Uterus (tissue), 4 donors: ENCODE results near the gene CD164L2. TPM values are rescaled to one million over a fixed set of nuclear protein-coding genes. Genes with fewer than 3 reads are reported as not detected.
"Not testable (repeated sequence)": the region's sequence is repeated elsewhere in the genome, so short reads cannot be mapped to it uniquely, and the experiment has no call there.

ENCODE experiments used
- DNase-seq, 2 donors: peaks; one replicate each; pipeline ENCODE4 v3.0.0-alpha.2; 2019 to 2020
- H3K27ac ChIP-seq, 2 donors: fragments of 200-600 bp; sonication (generic); 1 replicate in 1 of 2; 2 replicates in 1 of 2; pipeline ENCODE4 v1.5.1; 2016 to 2018
- H3K27me3 ChIP-seq, 2 donors: fragments of 200-600 bp; sonication (generic); one replicate each; pipeline ENCODE4 v1.5.1; 2018 to 2019; ENCODE audit warnings: control low read depth in 1 of 2
- H3K36me3 ChIP-seq, 2 donors: fragments of 200-600 bp; sonication (generic); one replicate each; pipeline ENCODE4 v1.5.1; 2019; ENCODE audit warnings: control low read depth in 1 of 2
- H3K4me1 ChIP-seq, 2 donors: fragments of 200-600 bp; sonication (generic); one replicate each; pipeline ENCODE4 v1.5.1; 2018 to 2019; ENCODE audit warnings: control low read depth in 1 of 2
- H3K4me3 ChIP-seq, 2 donors: fragments of 200-600 bp; sonication (generic); 1 replicate in 1 of 2; 2 replicates in 1 of 2; pipeline ENCODE4 v1.5.1; 2018 to 2019; ENCODE audit warnings: mild to moderate bottlenecking in 1 of 2
- H3K9me3 ChIP-seq, 2 donors: fragments of 200-600 bp; sonication (generic); one replicate each; pipeline ENCODE4 v1.5.1; 2019; ENCODE audit warnings: control low read depth in 1 of 2
- POLR2A ChIP-seq, 2 donors: fragments of 450-650 bp; IDR thresholded peaks; one replicate each; pipeline ENCODE4 v1.6.1; 2016; ENCODE audit warnings: antibody characterized with exemption in 2 of 2, mild to moderate bottlenecking in 1 of 2, moderate library complexity in 1 of 2
- intact Hi-C: fragments of 100-400 bp; cut with DNase I; formaldehyde crosslinking; loops from one replicate; pipeline ENCODE4 v1.15.1; 2023; ENCODE audit warnings: low total_unique reads
- total RNA-seq, 4 donors: library from RNA; depleted of rRNA in 3 of 4; stranded (reverse); fragments of >200 nt in 3 of 4; gene quantifications; one replicate each; pipeline versions ENCODE4 v1.1.0 to v1.2.4, GENCODE V29; 2014 to 2023
- TF ChIP-seq, protein P1 (sequence below), 4 experiments: fragments of 200-600 bp in 2 of 4; fragments of 450-650 bp in 2 of 4; sonication (generic) in 2 of 4; IDR thresholded peaks; one replicate each; pipeline ENCODE4 v1.5.1; 2016 to 2019; ENCODE audit warnings: antibody characterized with exemption in 4 of 4, mild to moderate bottlenecking in 2 of 4, moderate library complexity in 1 of 4
- donor health status: DM: yes; HTN: yes; CAD: no.

Gene CD164L2
- under 1 TPM in 1 of 4 donors, not detected in 3; 0.69 TPM for total RNA-seq

DNA sequence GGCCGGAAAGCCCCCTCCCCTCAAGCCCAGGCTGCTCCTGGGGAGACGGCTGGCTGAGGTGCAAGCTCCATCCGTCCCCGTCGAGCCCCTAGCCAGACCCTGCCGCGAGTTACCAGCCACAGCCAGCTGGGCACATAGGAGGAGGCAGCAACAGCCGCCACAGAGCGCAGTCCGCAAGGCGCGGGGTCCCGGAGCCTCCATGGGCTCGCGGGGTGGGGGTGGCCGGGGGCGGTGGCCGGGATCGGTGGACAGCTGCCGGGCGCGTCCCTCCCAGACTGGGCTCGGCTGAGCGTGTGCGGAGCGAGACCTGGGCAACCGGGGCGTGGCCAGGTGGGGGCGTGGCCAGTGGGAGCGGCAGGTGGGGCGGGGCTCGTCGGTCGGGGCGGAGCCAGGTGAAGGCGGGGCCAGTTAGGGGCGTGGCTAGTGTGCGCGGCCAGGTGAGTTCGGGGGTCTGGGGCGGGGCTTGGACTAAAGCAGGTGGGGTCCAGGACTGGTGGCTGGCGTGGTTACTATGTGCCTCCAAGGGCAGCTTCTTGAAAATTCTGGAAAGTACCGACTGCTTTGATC lies at the start of gene CD164L2:
TSS of gene CD164L2 (minus strand) at position 295 of the 567 bp plus-strand sequence. CDS start at position 201, 94 bp downstream.
- no peak for TF ChIP-seq POLR2A (IDR thresholded peaks at IDR 0.05)
- TF ChIP-seq, protein P1, sequence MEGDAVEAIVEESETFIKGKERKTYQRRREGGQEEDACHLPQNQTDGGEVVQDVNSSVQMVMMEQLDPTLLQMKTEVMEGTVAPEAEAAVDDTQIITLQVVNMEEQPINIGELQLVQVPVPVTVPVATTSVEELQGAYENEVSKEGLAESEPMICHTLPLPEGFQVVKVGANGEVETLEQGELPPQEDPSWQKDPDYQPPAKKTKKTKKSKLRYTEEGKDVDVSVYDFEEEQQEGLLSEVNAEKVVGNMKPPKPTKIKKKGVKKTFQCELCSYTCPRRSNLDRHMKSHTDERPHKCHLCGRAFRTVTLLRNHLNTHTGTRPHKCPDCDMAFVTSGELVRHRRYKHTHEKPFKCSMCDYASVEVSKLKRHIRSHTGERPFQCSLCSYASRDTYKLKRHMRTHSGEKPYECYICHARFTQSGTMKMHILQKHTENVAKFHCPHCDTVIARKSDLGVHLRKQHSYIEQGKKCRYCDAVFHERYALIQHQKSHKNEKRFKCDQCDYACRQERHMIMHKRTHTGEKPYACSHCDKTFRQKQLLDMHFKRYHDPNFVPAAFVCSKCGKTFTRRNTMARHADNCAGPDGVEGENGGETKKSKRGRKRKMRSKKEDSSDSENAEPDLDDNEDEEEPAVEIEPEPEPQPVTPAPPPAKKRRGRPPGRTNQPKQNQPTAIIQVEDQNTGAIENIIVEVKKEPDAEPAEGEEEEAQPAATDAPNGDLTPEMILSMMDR (IDR thresholded peaks at IDR 0.05), result no peak
- no peaks in the 10 kb centered on the region for H3K27me3 ChIP-seq
- no peak for DNase-seq
- no peak within 1 kb of the TSS for H3K4me3 ChIP-seq
- no peaks in the 10 kb centered on the region for H3K9me3 ChIP-seq
- no peaks in the 10 kb centered on the region for H3K4me1 ChIP-seq
- no peak within 1 kb of the TSS for H3K27ac ChIP-seq
- intact Hi-C loops, result no loop called here
- no peaks in the 10 kb centered on the region for H3K36me3 ChIP-seq

DNA sequence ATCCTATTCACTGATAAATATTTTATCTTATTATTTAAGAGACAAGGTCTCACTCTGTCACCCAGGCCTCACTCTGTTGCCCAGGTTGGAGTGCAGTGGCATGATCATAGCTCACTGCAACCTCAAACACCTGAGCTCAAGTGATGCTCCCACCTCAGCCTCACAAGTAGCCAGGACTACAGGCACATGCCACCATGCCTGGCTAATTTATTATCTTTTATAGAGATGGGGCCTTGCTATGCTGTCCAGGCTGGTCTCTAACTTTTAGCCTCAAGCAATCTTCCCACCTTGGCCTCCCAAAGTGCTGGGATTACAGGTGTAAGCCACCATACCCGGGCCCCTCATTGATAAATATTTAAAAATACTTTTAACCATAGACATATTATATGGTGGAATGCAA lies 49.6 kb upstream of the CD164L2 start:
- H3K27me3 ChIP-seq, H3K9me3 ChIP-seq, H3K36me3 ChIP-seq, intact Hi-C loops, H3K4me3 ChIP-seq, DNase-seq: not testable (repeated sequence)
- Histone ChIP-seq H3K27ac (peak overlapping the region in 1 of 2 donors; percentile 22), H3K4me1 (peaks cover 6 to 24% of the 10 kb centered on the region in 2 donors)

DNA sequence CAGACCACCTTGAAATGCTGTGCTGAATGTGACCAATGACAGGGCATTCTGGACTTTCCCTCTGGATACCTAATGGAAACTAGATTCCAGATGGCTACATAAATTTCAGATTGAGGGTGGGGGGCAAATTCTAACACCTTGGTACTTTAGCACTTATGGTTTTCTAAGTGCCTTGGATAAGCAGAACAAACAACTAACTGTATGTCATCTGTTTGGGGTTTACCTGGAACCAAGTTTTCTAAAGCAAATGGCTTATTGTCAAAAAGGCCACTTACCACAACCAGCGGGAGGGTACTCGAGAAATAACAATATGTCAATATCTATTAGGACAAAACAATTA lies 48.4 kb upstream of the CD164L2 start:
- DNase-seq, result no peak
- H3K4me3 ChIP-seq, result no peak overlapping the region
- intact Hi-C loops, result no loop called here
- peak overlapping the region; percentile 68 to 80 for H3K27ac ChIP-seq
- no peaks in the 10 kb centered on the region for H3K27me3 ChIP-seq
- no peaks in the 10 kb centered on the region for H3K36me3 ChIP-seq
- H3K4me1 ChIP-seq, result peaks cover 6 to 25% of the 10 kb centered on the region in 2 donors
- TF ChIP-seq POLR2A (IDR thresholded peaks at IDR 0.05), result no peak
- TF ChIP-seq, protein P1 (IDR thresholded peaks at IDR 0.05), result no peak
- no peaks in the 10 kb centered on the region for H3K9me3 ChIP-seq

DNA sequence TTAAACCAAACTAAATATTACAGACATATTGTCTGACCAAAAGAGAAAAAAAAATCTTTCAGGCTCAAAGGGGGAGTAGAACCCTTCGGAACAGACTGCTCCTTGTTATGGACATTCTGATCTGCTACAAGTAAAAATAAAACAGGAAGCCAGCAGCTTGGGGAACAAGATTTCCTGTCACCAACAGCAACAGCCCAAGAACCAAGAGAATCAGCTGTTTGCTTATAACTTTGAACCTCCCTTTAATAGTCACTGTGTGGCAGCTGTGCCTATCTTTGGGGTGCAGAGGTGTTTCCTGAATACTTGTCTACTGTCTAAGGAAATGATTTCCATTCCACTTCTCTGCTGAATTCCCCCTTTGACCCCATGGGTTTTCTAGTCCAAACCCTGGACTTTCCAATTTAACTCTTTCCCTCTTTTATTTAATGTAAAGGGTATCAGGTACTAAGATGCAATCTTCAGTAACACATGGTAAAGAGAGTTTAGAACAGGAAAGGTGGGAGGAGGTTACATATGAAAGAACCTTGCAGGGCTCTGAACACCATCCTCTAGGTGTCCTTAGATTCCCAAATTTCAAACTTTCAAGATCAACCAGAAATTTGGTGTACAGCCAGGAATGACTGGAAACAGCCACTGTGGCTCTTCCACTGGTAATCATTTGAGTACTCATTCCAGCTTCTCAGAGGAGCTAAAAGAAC lies 47.9 kb upstream of the CD164L2 start:
- Histone ChIP-seq H3K4me3 (no peak overlapping the region), H3K27me3 (no peaks in the 10 kb centered on the region), H3K9me3 (no peaks in the 10 kb centered on the region), H3K27ac (peak overlapping the region; percentile 68 to 80), H3K4me1 (peaks cover 6 to 23% of the 10 kb centered on the region in 2 donors), H3K36me3 (no peaks in the 10 kb centered on the region)
- intact Hi-C loops, result no loop called here
- no peak for DNase-seq
- TF ChIP-seq, protein P1 (IDR thresholded peaks at IDR 0.05), result peak in 1 of 4 experiments; percentile 5
- no peak for TF ChIP-seq POLR2A (IDR thresholded peaks at IDR 0.05)

DNA sequence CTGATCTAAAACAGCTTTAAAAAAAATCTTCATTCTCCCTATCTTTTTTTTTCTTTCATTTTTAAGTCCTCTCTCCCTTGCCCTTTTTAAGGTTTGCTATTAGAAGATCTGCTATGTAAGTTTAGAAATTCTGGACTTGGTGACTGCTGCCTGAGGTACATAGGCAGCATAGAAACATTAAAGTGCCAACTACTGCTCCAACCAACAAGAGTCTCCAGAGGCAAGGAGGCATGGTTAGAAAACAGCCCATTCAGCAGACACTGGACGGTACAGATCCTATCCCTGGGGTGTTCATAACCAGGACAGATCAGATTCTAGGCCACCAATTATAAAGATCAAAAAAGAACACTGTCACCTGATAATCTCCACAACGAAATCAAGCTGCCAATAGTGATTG lies 45.9 kb upstream of the CD164L2 start:
- DNase-seq, result no peak
- no peaks in the 10 kb centered on the region for H3K27me3 ChIP-seq
- intact Hi-C loops, result no loop called here
- TF ChIP-seq POLR2A (IDR thresholded peaks at IDR 0.05), result no peak
- TF ChIP-seq, protein P1 (IDR thresholded peaks at IDR 0.05), result no peak
- H3K4me3 ChIP-seq, result peak overlapping the region in 1 of 2 donors; percentile 12
- peak overlapping the region; percentile 68 to 80 for H3K27ac ChIP-seq
- H3K36me3 ChIP-seq, result no peaks in the 10 kb centered on the region
- H3K9me3 ChIP-seq, result no peaks in the 10 kb centered on the region
- H3K4me1 ChIP-seq, result peaks cover 6 to 18% of the 10 kb centered on the region in 2 donors
